GM23248 (cell line): ENCODE measurements around the gene AMACR.

ENCODE experiments used
- EZH2 ChIP-seq: fragments of 200-600 bp; sonication (generic); IDR thresholded peaks from 2 replicates; pipeline ENCODE4 v1.6.1; 2018; ENCODE audit warnings: antibody characterized with exemption, mild to moderate bottlenecking; ENCODE audit not compliant: insufficient read depth, poor library complexity, severe bottlenecking
- EZH2phosphoT487 ChIP-seq: fragments of 200-600 bp; sonication (generic); IDR thresholded peaks from 2 replicates; pipeline ENCODE4 v1.6.1; 2018; ENCODE audit warnings: antibody characterized with exemption, moderate library complexity, mild to moderate bottlenecking, low read depth; ENCODE audit not compliant: insufficient read depth

GRCh38 chr5:34054400-34054729 is 46.5 kb upstream of the AMACR start:
- TF ChIP-seq EZH2 (no peak), EZH2phosphoT487 (no peak)
